Uterus (tissue), 4 donors: Measurements from ENCODE around the gene NUMA1. TPM values are rescaled to one million over a fixed set of nuclear protein-coding genes. Genes with fewer than 3 reads are reported as not detected.

ENCODE experiments used
- DNase-seq, 2 donors: peaks; one replicate each; pipeline ENCODE4 v3.0.0-alpha.2; 2019 to 2020
- H3K27ac ChIP-seq, 2 donors: fragments of 200-600 bp; sonication (generic); 1 replicate in 1 of 2; 2 replicates in 1 of 2; pipeline ENCODE4 v1.5.1; 2016 to 2018
- H3K27me3 ChIP-seq, 2 donors: fragments of 200-600 bp; sonication (generic); one replicate each; pipeline ENCODE4 v1.5.1; 2018 to 2019; ENCODE audit warnings: control low read depth in 1 of 2
- H3K36me3 ChIP-seq, 2 donors: fragments of 200-600 bp; sonication (generic); one replicate each; pipeline ENCODE4 v1.5.1; 2019; ENCODE audit warnings: control low read depth in 1 of 2
- H3K4me1 ChIP-seq, 2 donors: fragments of 200-600 bp; sonication (generic); one replicate each; pipeline ENCODE4 v1.5.1; 2018 to 2019; ENCODE audit warnings: control low read depth in 1 of 2
- H3K4me3 ChIP-seq, 2 donors: fragments of 200-600 bp; sonication (generic); 1 replicate in 1 of 2; 2 replicates in 1 of 2; pipeline ENCODE4 v1.5.1; 2018 to 2019; ENCODE audit warnings: mild to moderate bottlenecking in 1 of 2
- H3K9me3 ChIP-seq, 2 donors: fragments of 200-600 bp; sonication (generic); one replicate each; pipeline ENCODE4 v1.5.1; 2019; ENCODE audit warnings: control low read depth in 1 of 2
- POLR2A ChIP-seq, 2 donors: fragments of 450-650 bp; IDR thresholded peaks; one replicate each; pipeline ENCODE4 v1.6.1; 2016; ENCODE audit warnings: antibody characterized with exemption in 2 of 2, mild to moderate bottlenecking in 1 of 2, moderate library complexity in 1 of 2
- intact Hi-C: fragments of 100-400 bp; cut with DNase I; formaldehyde crosslinking; loops from one replicate; pipeline ENCODE4 v1.15.1; 2023; ENCODE audit warnings: low total_unique reads
- total RNA-seq, 4 donors: library from RNA; depleted of rRNA in 3 of 4; stranded (reverse); fragments of >200 nt in 3 of 4; gene quantifications; one replicate each; pipeline versions ENCODE4 v1.1.0 to v1.2.4, GENCODE V29; 2014 to 2023
- TF ChIP-seq, protein P1 (sequence below), 4 experiments: fragments of 200-600 bp in 2 of 4; fragments of 450-650 bp in 2 of 4; sonication (generic) in 2 of 4; IDR thresholded peaks; one replicate each; pipeline ENCODE4 v1.5.1; 2016 to 2019; ENCODE audit warnings: antibody characterized with exemption in 4 of 4, mild to moderate bottlenecking in 2 of 4, moderate library complexity in 1 of 4
- donor health status: DM: yes; HTN: yes; CAD: no.

NUMA1 gene
- total RNA-seq, 4 donors from 2014 or later: 159 to 365 (median 303) TPM

DNA sequence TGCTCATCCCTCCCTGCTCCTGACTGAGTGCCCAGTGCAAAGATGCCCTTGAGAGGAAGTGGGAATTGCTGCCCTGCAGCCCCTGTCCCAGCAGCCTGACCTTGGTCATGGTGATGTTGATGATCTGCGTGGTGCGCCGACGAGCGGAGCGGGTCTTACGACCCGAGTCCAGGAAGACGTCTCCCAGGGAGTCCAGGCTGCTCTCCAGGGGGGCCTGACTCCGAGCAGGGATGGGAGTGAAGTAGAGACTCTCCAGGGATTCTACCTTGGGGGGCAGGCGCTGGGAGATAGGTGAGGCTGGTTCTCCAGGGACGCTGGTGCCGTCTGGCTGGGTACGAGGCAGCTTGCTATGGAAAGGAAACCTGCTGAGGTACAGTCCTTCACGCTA is 73.3 kb downstream of the NUMA1 start:
- TF ChIP-seq POLR2A (IDR thresholded peaks at IDR 0.05): no peak
- TF ChIP-seq, protein P1, sequence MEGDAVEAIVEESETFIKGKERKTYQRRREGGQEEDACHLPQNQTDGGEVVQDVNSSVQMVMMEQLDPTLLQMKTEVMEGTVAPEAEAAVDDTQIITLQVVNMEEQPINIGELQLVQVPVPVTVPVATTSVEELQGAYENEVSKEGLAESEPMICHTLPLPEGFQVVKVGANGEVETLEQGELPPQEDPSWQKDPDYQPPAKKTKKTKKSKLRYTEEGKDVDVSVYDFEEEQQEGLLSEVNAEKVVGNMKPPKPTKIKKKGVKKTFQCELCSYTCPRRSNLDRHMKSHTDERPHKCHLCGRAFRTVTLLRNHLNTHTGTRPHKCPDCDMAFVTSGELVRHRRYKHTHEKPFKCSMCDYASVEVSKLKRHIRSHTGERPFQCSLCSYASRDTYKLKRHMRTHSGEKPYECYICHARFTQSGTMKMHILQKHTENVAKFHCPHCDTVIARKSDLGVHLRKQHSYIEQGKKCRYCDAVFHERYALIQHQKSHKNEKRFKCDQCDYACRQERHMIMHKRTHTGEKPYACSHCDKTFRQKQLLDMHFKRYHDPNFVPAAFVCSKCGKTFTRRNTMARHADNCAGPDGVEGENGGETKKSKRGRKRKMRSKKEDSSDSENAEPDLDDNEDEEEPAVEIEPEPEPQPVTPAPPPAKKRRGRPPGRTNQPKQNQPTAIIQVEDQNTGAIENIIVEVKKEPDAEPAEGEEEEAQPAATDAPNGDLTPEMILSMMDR (IDR thresholded peaks at IDR 0.05): no peak
- Histone ChIP-seq H3K27ac (no peak overlapping the region), H3K4me1 (no peaks in the 10 kb centered on the region), H3K4me3 (no peak overlapping the region), H3K9me3 (no peaks in the 10 kb centered on the region), H3K27me3 (no peaks in the 10 kb centered on the region), H3K36me3 (no peaks in the 10 kb centered on the region)
- intact Hi-C loops: no loop called here
- DNase-seq: no peak

- no peak overlapping the region for H3K4me3 ChIP-seq
- no peak for DNase-seq
- H3K27ac ChIP-seq: no peak overlapping the region
- TF ChIP-seq POLR2A (IDR thresholded peaks at IDR 0.05): no peak
- TF ChIP-seq, protein P1 (IDR thresholded peaks at IDR 0.05): no peak
- no peaks in the 10 kb centered on the region for H3K36me3 ChIP-seq
- no peaks in the 10 kb centered on the region for H3K4me1 ChIP-seq
- H3K27me3 ChIP-seq: no peaks in the 10 kb centered on the region
- intact Hi-C loops: no loop called here
- H3K9me3 ChIP-seq: no peaks in the 10 kb centered on the region
Measured at GRCh38 chr11:72006309-72007088, 73.8 kb downstream of the NUMA1 start.

DNA sequence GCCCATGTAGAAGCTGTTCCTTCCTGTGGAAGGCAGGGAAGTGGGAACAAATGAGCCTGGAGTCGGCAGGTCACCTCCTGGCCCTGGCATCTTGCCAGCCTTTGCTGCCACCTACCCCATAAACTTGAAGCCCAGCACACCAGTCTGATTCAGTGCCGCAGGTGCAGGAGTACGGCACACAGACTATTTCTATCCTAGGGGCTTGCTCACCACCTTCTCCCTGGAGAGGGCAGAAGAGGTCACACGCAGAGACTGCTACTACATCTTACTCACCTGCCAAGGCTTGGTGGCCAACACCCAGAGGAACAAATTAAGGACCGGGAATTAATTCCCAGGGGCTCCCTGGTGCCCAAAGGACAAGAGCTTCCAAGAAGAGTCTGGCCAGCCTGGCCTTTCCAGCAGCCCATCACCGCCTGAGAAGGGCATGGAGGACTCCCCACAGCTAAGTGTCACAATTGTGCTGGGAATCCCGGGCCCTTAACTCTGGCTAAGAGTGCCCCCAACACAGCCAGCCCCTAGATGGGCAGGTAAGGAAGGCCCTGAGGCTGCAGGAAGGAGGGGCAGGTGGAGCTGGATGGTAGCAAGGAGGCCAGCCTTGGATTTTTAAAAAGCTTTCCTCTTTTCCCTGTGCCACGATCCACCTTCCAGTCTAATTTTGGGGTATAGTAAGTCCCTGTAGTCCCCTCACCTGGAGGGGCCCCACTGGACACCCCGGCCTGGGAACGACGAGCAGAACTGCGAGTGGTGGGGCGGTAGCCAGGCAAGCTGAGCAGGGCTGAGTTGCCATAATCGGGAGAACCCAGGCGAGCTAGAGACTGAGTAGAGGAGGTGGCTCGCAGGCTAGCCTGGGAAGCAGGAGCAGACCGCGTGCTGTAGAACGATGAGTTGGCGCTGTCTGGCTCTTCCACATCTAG is 74.7 kb downstream of the NUMA1 start:
- no peak overlapping the region for H3K4me3 ChIP-seq
- H3K9me3 ChIP-seq: no peaks in the 10 kb centered on the region
- peak overlapping the region in 1 of 2 donors; percentile 19 for H3K27ac ChIP-seq
- H3K36me3 ChIP-seq: no peaks in the 10 kb centered on the region
- H3K4me1 ChIP-seq: no peaks in the 10 kb centered on the region
- intact Hi-C loops: no loop called here
- no peaks in the 10 kb centered on the region for H3K27me3 ChIP-seq
- peak in 1 of 2 donors; percentile 32 for DNase-seq
- TF ChIP-seq, protein P1 (IDR thresholded peaks at IDR 0.05): no peak
- TF ChIP-seq POLR2A (IDR thresholded peaks at IDR 0.05): no peak

GRCh38 chr11:72004515-72005346 is 75.6 kb downstream of the NUMA1 start:
- DNase-seq: no peak
- Histone ChIP-seq H3K27me3 (no peaks in the 10 kb centered on the region), H3K36me3 (no peaks in the 10 kb centered on the region), H3K4me3 (no peak overlapping the region), H3K4me1 (no peaks in the 10 kb centered on the region), H3K9me3 (no peaks in the 10 kb centered on the region), H3K27ac (no peak overlapping the region)
- TF ChIP-seq, protein P1 (IDR thresholded peaks at IDR 0.05): no peak
- no peak for TF ChIP-seq POLR2A (IDR thresholded peaks at IDR 0.05)
- intact Hi-C loops: no loop called here
